ENCODE measurements around the gene SREBF2. TPM values are rescaled to one million over a fixed set of nuclear protein-coding genes. Genes with fewer than 3 reads are reported as not detected.

The SREBF2 gene
- total and polyA plus RNA-seq, 10 of the 15 experiments (the other 5 are each of a cell fraction or from before 2014, with no cell fraction given): 2.4 to 177 (median 78.8) TPM

DNA sequence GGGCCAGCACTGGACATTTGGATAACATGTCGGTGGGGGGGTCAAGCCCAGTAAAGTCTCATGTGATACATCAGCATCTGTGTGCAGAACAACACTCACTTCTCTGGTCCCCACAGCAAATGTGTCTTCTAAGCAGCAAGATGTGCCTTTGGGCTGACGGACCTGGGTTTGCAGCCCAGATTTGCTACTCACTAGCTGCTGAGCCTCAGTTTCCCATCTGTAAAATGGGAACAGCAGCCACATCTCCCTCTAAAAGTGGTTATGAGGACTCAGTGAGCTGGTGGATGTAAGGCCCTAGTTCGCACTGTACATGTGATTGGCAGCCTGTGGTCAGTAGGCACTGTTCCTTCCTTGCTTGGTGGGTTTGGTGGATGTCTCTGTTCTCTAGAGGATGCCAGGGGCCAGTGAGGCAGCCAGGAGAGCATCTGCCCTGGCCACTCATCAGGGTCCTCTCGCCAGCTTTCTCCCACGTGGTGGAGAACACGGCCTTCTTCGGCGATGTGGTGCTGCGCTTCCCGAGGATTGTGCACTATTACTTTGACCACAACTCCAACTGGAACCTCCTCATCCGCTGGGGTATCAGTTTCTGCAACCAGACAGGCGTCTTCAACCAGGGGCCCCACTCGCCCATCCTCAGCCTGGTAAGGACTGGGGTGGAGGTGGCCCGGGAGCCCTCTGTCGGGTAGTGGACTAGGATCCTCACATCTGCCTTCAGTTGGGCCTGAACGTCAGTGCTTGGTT, 19.9 kb upstream of the SREBF2 start (continued):
- TF ChIP-seq EGR1 (IDR thresholded peaks at IDR 0.05; ENCODE audit: borderline replicate concordance in 1 of 2, low read depth in 2 of 2, low read length in 2 of 2) (no peak), KAT2A (conservative IDR thresholded peaks at IDR 0.05; ENCODE audit: control insufficient read depth, low read depth, low read length) (no peak), CBFB (IDR thresholded peaks at IDR 0.05; ENCODE audit: low read depth) (no peak)

DNA sequence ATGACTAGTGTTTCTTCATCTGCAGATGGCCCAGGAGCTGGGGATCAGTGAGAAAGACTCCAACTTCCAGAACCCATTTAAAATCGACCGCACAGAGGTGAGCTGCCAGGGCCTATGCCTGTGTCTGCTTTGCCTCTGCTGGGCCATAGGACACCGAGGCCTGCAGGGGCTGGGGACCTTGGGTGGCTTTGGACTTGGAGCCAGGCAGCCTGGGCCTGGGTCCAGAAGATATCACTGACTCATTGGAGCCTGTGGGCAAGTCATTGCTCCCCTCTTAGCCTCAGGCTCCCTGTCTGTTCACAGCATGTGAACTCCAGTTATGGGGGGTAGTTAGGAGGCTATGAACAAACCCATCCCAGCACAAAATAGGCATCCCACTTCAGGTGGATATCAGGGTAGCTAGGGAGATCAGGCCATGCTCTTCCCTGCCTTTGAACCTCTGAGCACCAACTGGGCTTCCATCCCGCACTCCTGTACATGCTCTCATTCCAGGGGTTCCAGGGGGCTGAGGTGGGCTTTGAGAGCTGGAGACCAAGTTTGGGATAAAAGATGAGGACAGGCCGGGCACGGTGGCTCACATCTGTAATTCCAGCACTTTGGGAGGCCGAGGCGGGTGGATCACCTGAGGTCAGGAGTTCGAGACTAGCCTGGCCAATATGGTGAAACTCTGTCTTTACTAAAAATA, 19.0 kb upstream of the SREBF2 start:
- DNase-seq (ENCODE audit: low read depth, low spot score) (no peak), FAIRE-seq (no peak), ATAC-seq (no peak)
- ChIA-PET SMC1A (ENCODE audit: uncharacterized antibody, unreplicated experiment) (no interaction called here), POLR2A (no interaction called here), CTCF (interaction anchor here (0.6 to 2.8 kb wide), 3 partner anchors 98 to 117 kb away, joined by 3 to 8 read pairs (median 4); no protein-coding TSS in a partner anchor), RAD21 (ENCODE audit: unreplicated experiment) (no interaction called here)
- BruUV-seq (replicated peaks): no TSS peak
- H2AFZ ChIP-seq (ENCODE audit: control insufficient read depth, low read depth, low read length): no peak overlapping the region
- H3K27ac ChIP-seq (ENCODE audit: control insufficient read depth, insufficient read depth): no peak overlapping the region
- intact Hi-C loops (cut with micrococcal nuclease; ENCODE audit: unreplicated experiment): no loop called here
- in situ Hi-C loops (cut with MboI): no loop called here
- H3K79me2 ChIP-seq (ENCODE audit: control insufficient read depth, insufficient read depth, low read length): no peaks in the 10 kb centered on the region; the same call in 1 of the 2 replicates
- H3K36me3 ChIP-seq (ENCODE audit: control insufficient read depth in 2 of 2, insufficient read depth in 2 of 2, low read length in 1 of 2): peaks cover 17 to 19% of the 10 kb centered on the region in 2 experiments
- 92% methylated on average over 9 of the region's 9 CpGs for WGBS (ENCODE audit: insufficient coverage, insufficient replicate concordance, low lambda C conversion rate, missing lambda C conversion rate)
- H3K27me3 ChIP-seq (replicated peaks in 1 of 2; ENCODE audit: control insufficient read depth in 2 of 2, insufficient read depth in 2 of 2, low read length in 1 of 2): no peaks in the 10 kb centered on the region
- H3K4me1 ChIP-seq (ENCODE audit: control insufficient read depth, insufficient read depth, low read length): no peaks in the 10 kb centered on the region
- no peak overlapping the region for H3K4me2 ChIP-seq (ENCODE audit: control insufficient read depth, insufficient read depth)
- no peak overlapping the region for H3K4me3 ChIP-seq
- no peaks in the 10 kb centered on the region for H3K9me3 ChIP-seq (replicated peaks; ENCODE audit: control insufficient read depth, insufficient read depth, low read length)
- no peaks in the 10 kb centered on the region for H4K20me1 ChIP-seq (ENCODE audit: control insufficient read depth, insufficient read depth)
- no peak overlapping the region for H3K9ac ChIP-seq (ENCODE audit: control insufficient read depth, insufficient read depth, low read length)
- TF ChIP-seq WRNIP1 (IDR thresholded peaks at IDR 0.05; ENCODE audit: borderline replicate concordance, low read depth, low read length): no peak
- TF ChIP-seq IKZF2 (IDR thresholded peaks at IDR 0.05): no peak
- TF ChIP-seq, protein P1, sequence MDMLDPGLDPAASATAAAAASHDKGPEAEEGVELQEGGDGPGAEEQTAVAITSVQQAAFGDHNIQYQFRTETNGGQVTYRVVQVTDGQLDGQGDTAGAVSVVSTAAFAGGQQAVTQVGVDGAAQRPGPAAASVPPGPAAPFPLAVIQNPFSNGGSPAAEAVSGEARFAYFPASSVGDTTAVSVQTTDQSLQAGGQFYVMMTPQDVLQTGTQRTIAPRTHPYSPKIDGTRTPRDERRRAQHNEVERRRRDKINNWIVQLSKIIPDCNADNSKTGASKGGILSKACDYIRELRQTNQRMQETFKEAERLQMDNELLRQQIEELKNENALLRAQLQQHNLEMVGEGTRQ (IDR thresholded peaks at IDR 0.05; ENCODE audit: borderline replicate concordance, low read depth, low read length): no peak
- TF ChIP-seq HDGF (IDR thresholded peaks at IDR 0.05): no peak
- TF ChIP-seq, protein P2, sequence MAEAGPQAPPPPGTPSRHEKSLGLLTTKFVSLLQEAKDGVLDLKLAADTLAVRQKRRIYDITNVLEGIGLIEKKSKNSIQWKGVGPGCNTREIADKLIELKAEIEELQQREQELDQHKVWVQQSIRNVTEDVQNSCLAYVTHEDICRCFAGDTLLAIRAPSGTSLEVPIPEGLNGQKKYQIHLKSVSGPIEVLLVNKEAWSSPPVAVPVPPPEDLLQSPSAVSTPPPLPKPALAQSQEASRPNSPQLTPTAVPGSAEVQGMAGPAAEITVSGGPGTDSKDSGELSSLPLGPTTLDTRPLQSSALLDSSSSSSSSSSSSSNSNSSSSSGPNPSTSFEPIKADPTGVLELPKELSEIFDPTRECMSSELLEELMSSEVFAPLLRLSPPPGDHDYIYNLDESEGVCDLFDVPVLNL (IDR thresholded peaks at IDR 0.05; ENCODE audit: low read depth, low read length): no peak
- no peak for TF ChIP-seq ASH2L (IDR thresholded peaks at IDR 0.05; ENCODE audit: borderline replicate concordance, low read depth)
- TF ChIP-seq, protein P3, sequence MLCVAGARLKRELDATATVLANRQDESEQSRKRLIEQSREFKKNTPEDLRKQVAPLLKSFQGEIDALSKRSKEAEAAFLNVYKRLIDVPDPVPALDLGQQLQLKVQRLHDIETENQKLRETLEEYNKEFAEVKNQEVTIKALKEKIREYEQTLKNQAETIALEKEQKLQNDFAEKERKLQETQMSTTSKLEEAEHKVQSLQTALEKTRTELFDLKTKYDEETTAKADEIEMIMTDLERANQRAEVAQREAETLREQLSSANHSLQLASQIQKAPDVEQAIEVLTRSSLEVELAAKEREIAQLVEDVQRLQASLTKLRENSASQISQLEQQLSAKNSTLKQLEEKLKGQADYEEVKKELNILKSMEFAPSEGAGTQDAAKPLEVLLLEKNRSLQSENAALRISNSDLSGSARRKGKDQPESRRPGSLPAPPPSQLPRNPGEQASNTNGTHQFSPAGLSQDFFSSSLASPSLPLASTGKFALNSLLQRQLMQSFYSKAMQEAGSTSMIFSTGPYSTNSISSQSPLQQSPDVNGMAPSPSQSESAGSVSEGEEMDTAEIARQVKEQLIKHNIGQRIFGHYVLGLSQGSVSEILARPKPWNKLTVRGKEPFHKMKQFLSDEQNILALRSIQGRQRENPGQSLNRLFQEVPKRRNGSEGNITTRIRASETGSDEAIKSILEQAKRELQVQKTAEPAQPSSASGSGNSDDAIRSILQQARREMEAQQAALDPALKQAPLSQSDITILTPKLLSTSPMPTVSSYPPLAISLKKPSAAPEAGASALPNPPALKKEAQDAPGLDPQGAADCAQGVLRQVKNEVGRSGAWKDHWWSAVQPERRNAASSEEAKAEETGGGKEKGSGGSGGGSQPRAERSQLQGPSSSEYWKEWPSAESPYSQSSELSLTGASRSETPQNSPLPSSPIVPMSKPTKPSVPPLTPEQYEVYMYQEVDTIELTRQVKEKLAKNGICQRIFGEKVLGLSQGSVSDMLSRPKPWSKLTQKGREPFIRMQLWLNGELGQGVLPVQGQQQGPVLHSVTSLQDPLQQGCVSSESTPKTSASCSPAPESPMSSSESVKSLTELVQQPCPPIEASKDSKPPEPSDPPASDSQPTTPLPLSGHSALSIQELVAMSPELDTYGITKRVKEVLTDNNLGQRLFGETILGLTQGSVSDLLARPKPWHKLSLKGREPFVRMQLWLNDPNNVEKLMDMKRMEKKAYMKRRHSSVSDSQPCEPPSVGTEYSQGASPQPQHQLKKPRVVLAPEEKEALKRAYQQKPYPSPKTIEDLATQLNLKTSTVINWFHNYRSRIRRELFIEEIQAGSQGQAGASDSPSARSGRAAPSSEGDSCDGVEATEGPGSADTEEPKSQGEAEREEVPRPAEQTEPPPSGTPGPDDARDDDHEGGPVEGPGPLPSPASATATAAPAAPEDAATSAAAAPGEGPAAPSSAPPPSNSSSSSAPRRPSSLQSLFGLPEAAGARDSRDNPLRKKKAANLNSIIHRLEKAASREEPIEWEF (IDR thresholded peaks at IDR 0.05; ENCODE audit: insufficient replicate concordance, low read depth, low read length): no peak
- no peak for TF ChIP-seq NR2C1 (IDR thresholded peaks at IDR 0.05)
- TF ChIP-seq STAT1 (conservative IDR thresholded peaks at IDR 0.05): no peak
